Upper lobe of left lung (tissue), 4 donors: ENCODE measurements around the gene BMP8A.

Source experiments
- CTCF ChIP-seq, 6 experiments: fragments of 450-650 bp in 4 of 6; fragments of 200-600 bp in 2 of 6; sonication (generic) in 2 of 6; IDR thresholded peaks; one replicate each; pipeline ENCODE4 v1.5.1; 2016 to 2019; ENCODE audit warnings: antibody characterized with exemption in 6 of 6
- EP300 ChIP-seq, 4 donors: sonication (generic); formaldehyde crosslinking; IDR thresholded peaks; one replicate each; pipeline ENCODE4 v1.5.1; 2017; ENCODE audit warnings: antibody characterized with exemption in 4 of 4, control low read depth in 2 of 4
- POLR2A ChIP-seq, 4 donors: fragments of 450-650 bp; IDR thresholded peaks; one replicate each; pipeline ENCODE4 v1.5.1; 2016 to 2017; ENCODE audit warnings: antibody characterized with exemption in 4 of 4, mild to moderate bottlenecking in 2 of 4
- POLR2AphosphoS5 ChIP-seq, 2 donors: sonication (generic); formaldehyde crosslinking; IDR thresholded peaks; one replicate each; pipeline ENCODE4 v1.5.1; 2017; ENCODE audit warnings: antibody characterized with exemption in 2 of 2

GRCh38 chr1:39571178-39571483, 79.7 kb downstream of the BMP8A start:
- TF ChIP-seq CTCF (IDR thresholded peaks at IDR 0.05) = no peak
- no peak for TF ChIP-seq POLR2AphosphoS5 (IDR thresholded peaks at IDR 0.05)
- TF ChIP-seq POLR2A (IDR thresholded peaks at IDR 0.05) = no peak
- TF ChIP-seq EP300 (IDR thresholded peaks at IDR 0.05) = no peak
